HepG2 (cell line): Measurements from ENCODE around the gene SYNDIG1. TPM values are rescaled to one million over a fixed set of nuclear protein-coding genes. Genes with fewer than 3 reads are reported as not detected.

Experiments
- ATAC-seq: fragments of 200-7000 bp; cut with Tn5 transposase; 3 replicates; pipeline ENCODE4 v1.9.1; 2020; ENCODE audit warnings: mild to moderate bottlenecking, moderate library complexity
- BruUV-seq: library from RNA; stranded (reverse); fragments of 400-500 nt; replicated peaks from 2 replicates; lab custom pipeline; 2021; lab: Mats Ljungman, UMichigan
- CTCF ChIA-PET: fragments of 300-600 bp; formaldehyde crosslinking; extraction: SDS; loops from one replicate; lab custom pipeline; 2021; ENCODE audit warnings: low total read pairs, inconsistent platforms, low intra/inter-chr PET ratio; lab: Yijun Ruan, JAX
- POLR2A ChIA-PET: fragments of 350-600 bp; sonication (Branson Sonifier 250); formaldehyde crosslinking; loops from one replicate; lab custom pipeline; 2020; ENCODE audit warnings: antibody characterized with exemption, inconsistent platforms; lab: Yijun Ruan, JAX
- DNase-seq: peaks from one replicate; pipeline ENCODE4 v3.0.0-alpha.2; 2015; ENCODE audit warnings: low spot score
- FAIRE-seq: peaks from 3 replicates; lab custom pipeline; 2011; peaks lifted over from hg19 to GRCh38; lab: Jason Lieb, UNC
- H2AFZ ChIP-seq: one replicate; pipeline ENCODE4 v1.6.1; 2011; ENCODE audit warnings: low read length, inconsistent platforms
- H3K27ac ChIP-seq: fragments of 300-600 bp; 3 replicates; pipeline ENCODE4 v1.8.0; 2011; ENCODE audit warnings: mixed run types, mild to moderate bottlenecking, mixed read lengths, low read length, inconsistent platforms; ENCODE audit not compliant: insufficient read depth; ENCODE audit errors: extremely low read length
- H3K27me3 ChIP-seq, 2 experiments: fragments of 200-600 bp in 1 of 2; 2 replicates in 1 of 2; 3 replicates in 1 of 2; pipeline versions ENCODE4 v1.6.0 to v1.8.0; 2011; ENCODE audit warnings: low read length in 2 of 2, mild to moderate bottlenecking in 2 of 2, moderate library complexity in 2 of 2, inconsistent platforms in 1 of 2; ENCODE audit not compliant: insufficient read depth in 2 of 2, control insufficient read depth in 1 of 2
- H3K36me3 ChIP-seq, 2 experiments: fragments of 200-600 bp in 1 of 2; replicated peaks in 1 of 2; 2 replicates in 1 of 2; 3 replicates in 1 of 2; pipeline versions ENCODE4 v1.5.1 to v1.8.0; 2011; ENCODE audit warnings: low read length in 2 of 2, inconsistent platforms in 1 of 2; ENCODE audit not compliant: insufficient read depth in 2 of 2, control insufficient read depth in 1 of 2
- H3K4me1 ChIP-seq: 2 replicates; pipeline ENCODE4 v1.5.1; 2012; ENCODE audit warnings: low read length, inconsistent platforms; ENCODE audit not compliant: insufficient read depth
- H3K4me2 ChIP-seq: 2 replicates; pipeline ENCODE4 v1.6.0; 2011; ENCODE audit warnings: low read depth, low read length, inconsistent platforms
- H3K4me3 ChIP-seq, 3 experiments: fragments of 200-600 bp in 1 of 3; sonication (generic), shearing (Covaris generic) in 1 of 3; replicated peaks in 1 of 3; 2 replicates each; pipeline ENCODE4 v1.5.1; 2011 to 2016; ENCODE audit warnings: low read length in 3 of 3, inconsistent platforms in 2 of 3, low read depth in 2 of 3, mild to moderate bottlenecking in 2 of 3, control low read depth in 1 of 3, mixed read lengths in 1 of 3; ENCODE audit not compliant: insufficient read depth in 1 of 3
- H3K79me2 ChIP-seq: one replicate; pipeline ENCODE4 v1.6.1; 2011; ENCODE audit warnings: low read length, inconsistent platforms; ENCODE audit not compliant: insufficient read depth
- H3K9ac ChIP-seq: 2 replicates; pipeline ENCODE4 v1.6.0; 2011; ENCODE audit warnings: mild to moderate bottlenecking, low read depth, low read length, inconsistent platforms; ENCODE audit not compliant: insufficient read depth
- H3K9me3 ChIP-seq: 2 replicates; pipeline ENCODE4 v1.5.1; 2012; ENCODE audit warnings: mild to moderate bottlenecking, low read length
- H4K20me1 ChIP-seq: 2 replicates; pipeline ENCODE4 v1.6.0; 2011; ENCODE audit warnings: inconsistent platforms, mild to moderate bottlenecking, low read length, moderate library complexity; ENCODE audit not compliant: insufficient read depth
- ATF5 ChIP-seq: sonication (generic); formaldehyde crosslinking; IDR thresholded peaks from 2 replicates; pipeline ENCODE4 v1.4.0; 2020; ENCODE audit warnings: mild to moderate bottlenecking, low read depth, missing genetic modification reagents
- BRCA1 ChIP-seq: sonication (generic); formaldehyde crosslinking; IDR thresholded peaks from 2 replicates; pipeline ENCODE4 v1.4.0; 2020; ENCODE audit warnings: missing genetic modification reagents
- CHCHD3 ChIP-seq: sonication (generic); formaldehyde crosslinking; IDR thresholded peaks from 2 replicates; pipeline ENCODE4 v1.8.0; 2022; ENCODE audit warnings: mild to moderate bottlenecking, missing genetic modification reagents, moderate library complexity
- CREBL2 ChIP-seq: sonication (generic); formaldehyde crosslinking; IDR thresholded peaks from 2 replicates; pipeline ENCODE4 v1.8.1; 2023; ENCODE audit warnings: missing genetic modification reagents, mild to moderate bottlenecking, borderline replicate concordance
- GPN1 ChIP-seq: sonication (generic); formaldehyde crosslinking; IDR thresholded peaks from 2 replicates; pipeline ENCODE4 v1.5.1; 2020; ENCODE audit warnings: missing genetic modification reagents, borderline replicate concordance
- MTA1 ChIP-seq: sonication (generic); formaldehyde crosslinking; IDR thresholded peaks from 2 replicates; pipeline ENCODE4 v1.4.0; 2020; ENCODE audit warnings: missing genetic modification reagents, mild to moderate bottlenecking, borderline replicate concordance
- POLR2AphosphoS5 ChIP-seq: IDR thresholded peaks from 2 replicates; pipeline ENCODE4 v1.6.1; 2012; ENCODE audit warnings: low read depth, low read length
- RELA ChIP-seq: sonication (generic); formaldehyde crosslinking; IDR thresholded peaks from 2 replicates; pipeline ENCODE4 v1.4.0; 2020; ENCODE audit warnings: missing genetic modification reagents
- RXRA ChIP-seq: sonication (generic); formaldehyde crosslinking; IDR thresholded peaks from 2 replicates; pipeline ENCODE4 v1.5.1; 2020; ENCODE audit warnings: missing genetic modification reagents
- SNAPC2 ChIP-seq: sonication (generic); formaldehyde crosslinking; IDR thresholded peaks from 2 replicates; pipeline ENCODE4 v1.8.1; 2022; ENCODE audit warnings: mild to moderate bottlenecking, missing genetic modification reagents
- SSRP1 ChIP-seq: IDR thresholded peaks from 2 replicates; pipeline ENCODE4 v1.6.1; 2016; ENCODE audit warnings: control low read depth
- ZNF569 ChIP-seq: sonication (generic); formaldehyde crosslinking; IDR thresholded peaks from 2 replicates; pipeline ENCODE4 v1.5.0; 2020; ENCODE audit warnings: mild to moderate bottlenecking, missing genetic modification reagents, moderate library complexity, borderline replicate concordance
- ZNF580 ChIP-seq: IDR thresholded peaks from 2 replicates; pipeline ENCODE4 v1.6.1; 2016; ENCODE audit warnings: low read depth, borderline replicate concordance
- ZNF598 ChIP-seq: sonication (generic); formaldehyde crosslinking; IDR thresholded peaks from 2 replicates; pipeline ENCODE4 v1.5.1; 2020; ENCODE audit warnings: mild to moderate bottlenecking, missing genetic modification reagents, borderline replicate concordance
- ZNF75D ChIP-seq: sonication (generic); formaldehyde crosslinking; IDR thresholded peaks from 2 replicates; pipeline ENCODE4 v1.8.1; 2023; ENCODE audit warnings: missing genetic modification reagents, mild to moderate bottlenecking, borderline replicate concordance
- ZNF792 ChIP-seq: IDR thresholded peaks from 2 replicates; pipeline ENCODE4 v1.6.1; 2016
- WGBS: methylation state at CpG from one replicate; pipeline ENCODE4 v1.1.6; 2017; ENCODE audit warnings: low lambda C conversion rate; 5-methylcytosine and 5-hydroxymethylcytosine counted together
- in situ Hi-C: cut with HindIII; loops from 2 replicates; pipeline ENCODE4 v1.10.0; 2017; ENCODE audit warnings: low pct_unique_long_range_greater_than_20kb; ENCODE audit not compliant: extremely low pct_ligation_motif_present
- intact Hi-C: fragments of 100-400 bp; cut with micrococcal nuclease; formaldehyde crosslinking; loops from one replicate; pipeline ENCODE4 v1.10.0; 2022; ENCODE audit not compliant: unreplicated experiment
- polyA plus RNA-seq, 8 experiments: library from polyadenylated mRNA; depleted of rRNA in 3 of 8; stranded (reverse) in 7 of 8; unstranded in 1 of 8; fragments of >200 nt; fragmentation: Illumina TruSeq in 4 of 8; extraction: Trizol in 4 of 8; gene quantifications; 2 replicates each; pipeline versions ENCODE4 v1.2.1 to v1.2.3, GENCODE V29; 2011 to 2016; ENCODE audit warnings: low read depth in 4 of 8, missing spikeins in 1 of 8, mixed read lengths in 1 of 8; ENCODE audit not compliant: insufficient read depth in 1 of 8
- total RNA-seq, 5 experiments: library from RNA; depleted of rRNA; stranded (reverse); fragments of >200 nt; fragmentation: Illumina TruSeq; extraction: Trizol; gene quantifications; 2 replicates each; pipeline ENCODE4 v1.2.3, GENCODE V29; 2016; ENCODE audit warnings: low read depth in 1 of 5

The SYNDIG1 gene
- total and polyA plus RNA-seq, 2 of the 13 experiments (the other 11 are each of a cell fraction or from before 2014, with no cell fraction given): not detected

- POLR2A ChIA-PET: no interaction called here
- Histone ChIP-seq H3K36me3 (no peaks in the 10 kb centered on the region), H3K9ac (no peak overlapping the region), H3K4me3 (no peak overlapping the region), H3K4me1 (no peaks in the 10 kb centered on the region), H2AFZ (no peak overlapping the region), H3K9me3 (no peaks in the 10 kb centered on the region), H3K4me2 (no peak overlapping the region), H3K27ac (no peak overlapping the region), H3K27me3 (peaks cover 12 to 37% of the 10 kb centered on the region in 2 experiments; a peak in 3 of 5 replicates), H4K20me1 (no peaks in the 10 kb centered on the region; the same call in 1 of the 2 replicates), H3K79me2 (no peaks in the 10 kb centered on the region)
- DNase-seq: no peak
- FAIRE-seq: no peak
- no TSS peak for BruUV-seq
- intact Hi-C loops (no loop called here), in situ Hi-C loops (no loop called here)
- CTCF ChIA-PET: no interaction called here
- TF ChIP-seq GPN1 (CRISPR knock-in tag): no peak
- TF ChIP-seq BRCA1: no peak
- TF ChIP-seq ZNF569 (CRISPR knock-in tag): no peak
- WGBS: 49% methylated on average over 15 of the region's 15 CpGs
- no peak for ATAC-seq
These were observed 196.3 kb downstream of the SYNDIG1 start for GRCh38 chr20:24665741-24666191.

GRCh38 chr20:24667689-24668383 is 198.4 kb downstream of the SYNDIG1 start:
- intact Hi-C loops: no loop called here
- FAIRE-seq: no peak
- H3K9me3 ChIP-seq: no peaks in the 10 kb centered on the region
- H3K9ac ChIP-seq: no peak overlapping the region
- CTCF ChIA-PET: no interaction called here
- ATAC-seq: no peak
- no peak for DNase-seq
- H2AFZ ChIP-seq: no peak overlapping the region
- in situ Hi-C loops: no loop called here
- H3K4me1 ChIP-seq: no peaks in the 10 kb centered on the region
- POLR2A ChIA-PET: no interaction called here
- no TSS peak for BruUV-seq
- WGBS: 0% methylated on average over 3 of the region's 7 CpGs
- H3K27ac ChIP-seq: no peak overlapping the region
- no peak overlapping the region for H3K4me3 ChIP-seq
- H3K4me2 ChIP-seq: no peak overlapping the region
- no peaks in the 10 kb centered on the region; the same call in 1 of the 2 replicates for H4K20me1 ChIP-seq
- no peaks in the 10 kb centered on the region for H3K79me2 ChIP-seq
- no peaks in the 10 kb centered on the region for H3K36me3 ChIP-seq
- no peak for TF ChIP-seq CREBL2 (CRISPR knock-in tag)
- no peak for TF ChIP-seq ZNF792 (CRISPR knock-in tag)
- no peak for TF ChIP-seq RELA (CRISPR knock-in tag)
- TF ChIP-seq CHCHD3 (CRISPR knock-in tag): no peak
- no peak for TF ChIP-seq RXRA (CRISPR knock-in tag)
- no peak for TF ChIP-seq ZNF580
- TF ChIP-seq MTA1 (CRISPR knock-in tag): no peak
- TF ChIP-seq POLR2AphosphoS5: no peak
- TF ChIP-seq ZNF75D: no peak
- no peak for TF ChIP-seq SSRP1 (CRISPR knock-in tag)
- TF ChIP-seq SNAPC2 (CRISPR knock-in tag): no peak
- TF ChIP-seq ZNF598: no peak
- TF ChIP-seq ATF5 (CRISPR knock-in tag): no peak
- peaks cover 10 to 34% of the 10 kb centered on the region in 2 experiments; a peak in 3 of 5 replicates for H3K27me3 ChIP-seq
